Thymus (tissue), 11 donors: Measurements from ENCODE around the gene TMEM219. TPM values are rescaled to one million over a fixed set of nuclear protein-coding genes. Genes with fewer than 3 reads are reported as not detected.

Experiments
- DNase-seq, 9 donors: peaks; one replicate each; pipeline ENCODE4 v3.0.0-alpha.2; 2013; ENCODE audit warnings: low spot score in 9 of 9, low read depth in 6 of 9, missing footprints in 1 of 9
- H3K27ac ChIP-seq, 2 donors: one replicate each; pipeline ENCODE4 v1.5.1; 2013; ENCODE audit warnings: control low read depth in 1 of 2, low read depth in 1 of 2, low read length in 1 of 2, mild to moderate bottlenecking in 1 of 2, moderate library complexity in 1 of 2
- H3K27me3 ChIP-seq, 2 donors: one replicate each; pipeline ENCODE4 v1.5.1; 2013; ENCODE audit warnings: low read length in 1 of 2; ENCODE audit not compliant: control insufficient read depth in 2 of 2, insufficient read depth in 1 of 2
- H3K36me3 ChIP-seq, 2 donors: one replicate each; pipeline ENCODE4 v1.5.1; 2013; ENCODE audit warnings: low read length in 1 of 2, mild to moderate bottlenecking in 1 of 2, moderate library complexity in 1 of 2; ENCODE audit not compliant: control insufficient read depth in 2 of 2, insufficient read depth in 2 of 2
- H3K4me1 ChIP-seq, 2 donors: one replicate each; pipeline ENCODE4 v1.5.1; 2013; ENCODE audit warnings: low read length in 2 of 2; ENCODE audit not compliant: control insufficient read depth in 2 of 2, insufficient read depth in 2 of 2
- H3K4me3 ChIP-seq, 2 donors: one replicate each; pipeline ENCODE4 v1.5.1; 2013; ENCODE audit warnings: low read length in 2 of 2, control low read depth in 1 of 2, mild to moderate bottlenecking in 1 of 2
- H3K9me3 ChIP-seq, 2 donors: one replicate each; pipeline ENCODE4 v1.5.1; 2013; ENCODE audit warnings: low read length in 1 of 2, mild to moderate bottlenecking in 1 of 2; ENCODE audit not compliant: control insufficient read depth in 2 of 2, insufficient read depth in 1 of 2
- WGBS: extraction: QIAGEN DNeasy Blood & Tissue Kit; methylation state at CpG from one replicate; pipeline ENCODE4 v1.1.7; 2013; 5-methylcytosine and 5-hydroxymethylcytosine counted together
- polyA plus RNA-seq: library from polyadenylated mRNA; stranded (reverse); fragments of 200-250 nt; gene quantifications from one replicate; pipeline ENCODE4 v1.2.3, GENCODE V29; 2013
- total RNA-seq: library from RNA; stranded (reverse); fragments of 120-200 nt; gene quantifications from one replicate; pipeline ENCODE4 v1.2.4, GENCODE V29; 2013
- donor health status: healthy.

Gene TMEM219
- total and polyA plus RNA-seq, 2 donors, result 61.4 to 155 TPM

DNA sequence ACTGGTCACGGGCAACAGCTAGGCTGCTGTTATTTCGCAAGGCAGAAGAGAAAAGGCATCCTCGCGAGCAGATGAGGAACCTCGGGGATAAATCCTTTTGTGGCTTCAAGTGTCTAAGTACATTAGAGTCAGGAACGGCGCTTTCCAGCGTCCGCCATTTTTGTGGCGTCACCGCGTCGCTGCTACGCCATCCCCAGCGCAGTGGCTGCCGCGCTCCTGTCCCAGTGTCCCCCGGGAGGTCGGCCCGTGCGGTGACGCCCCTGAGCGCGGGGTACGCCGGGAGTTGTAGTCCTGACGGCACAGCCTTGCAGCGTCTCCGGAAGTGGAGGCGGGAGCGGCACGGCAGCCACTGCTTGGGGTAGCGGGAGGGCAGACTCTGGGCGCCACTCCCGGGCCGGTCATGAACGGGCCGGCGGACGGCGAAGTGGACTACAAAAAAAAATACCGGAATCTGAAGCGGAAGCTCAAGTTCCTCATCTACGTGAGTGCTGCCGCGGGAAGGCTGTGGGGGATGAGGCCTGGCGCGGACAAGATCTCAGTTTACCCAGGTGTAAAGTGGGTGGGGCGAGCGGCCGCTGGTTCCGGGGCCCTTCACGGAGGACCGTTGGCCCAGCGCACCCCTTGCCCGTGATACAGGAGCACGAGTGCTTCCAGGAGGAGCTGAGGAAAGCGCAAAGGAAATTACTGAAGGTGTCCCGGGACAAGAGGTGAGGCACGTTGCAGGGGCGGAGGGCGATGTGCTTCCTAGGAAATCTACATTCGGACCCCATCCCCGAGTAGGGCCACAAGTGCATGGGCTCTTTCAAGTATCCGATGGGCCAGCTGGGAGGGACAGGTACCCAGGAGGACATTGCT, 34.3 kb downstream of the TMEM219 start, which contains the start of gene INO80E:
Gene INO80E, plus strand, starts transcription at position 331 of the 855 bp plus-strand sequence. Its CDS starts 70 bp downstream, at position 401.
- H3K4me1 ChIP-seq, result peaks cover 10 to 23% of the 10 kb centered on the region in 2 donors
- peak; percentile 94 to 98 (median 96) for DNase-seq
- under 1% methylated on average over 65 of the region's 65 CpGs for WGBS
- H3K27ac ChIP-seq, result peak within 1 kb of the TSS; percentile 96 to 99
- peak within 1 kb of the TSS; percentile 68 to 88 for H3K4me3 ChIP-seq
- no peaks in the 10 kb centered on the region for H3K9me3 ChIP-seq
- no peaks in the 10 kb centered on the region for H3K27me3 ChIP-seq
- H3K36me3 ChIP-seq, result peaks cover 33 to 50% of the 10 kb centered on the region in 2 donors

DNA sequence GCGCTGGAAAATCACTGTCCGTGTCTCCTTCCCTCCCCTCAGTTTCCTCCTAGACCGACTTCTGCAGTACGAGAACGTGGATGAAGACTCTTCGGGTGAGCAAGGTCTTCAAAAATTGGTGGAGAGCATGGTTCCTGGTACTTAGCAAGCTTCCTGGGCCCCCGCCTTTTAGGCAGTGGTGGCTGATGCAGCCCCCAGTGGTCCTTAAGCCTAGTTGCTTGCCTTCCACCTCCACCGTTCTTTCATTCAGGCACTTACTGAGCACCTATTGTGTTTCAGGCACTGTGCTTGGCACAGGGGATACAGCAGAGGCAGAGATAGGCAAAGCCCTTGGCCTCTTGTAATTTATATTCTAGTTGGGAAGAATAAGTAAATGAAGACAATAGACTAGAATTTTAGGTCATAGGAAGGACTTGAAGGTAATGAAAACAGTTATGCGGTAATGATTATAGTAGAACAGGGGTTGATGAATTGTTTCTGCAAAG, 34.9 kb downstream of the TMEM219 start:
- peak overlapping the region; percentile 68 to 88 for H3K4me3 ChIP-seq
- peaks cover 10 to 23% of the 10 kb centered on the region in 2 donors for H3K4me1 ChIP-seq
- peak in 2 of 9 donors; percentile 8 to 31 for DNase-seq
- 28% methylated on average over 9 of the region's 9 CpGs for WGBS
- no peaks in the 10 kb centered on the region for H3K9me3 ChIP-seq
- H3K27ac ChIP-seq, result peak overlapping the region in 1 of 2 donors; percentile 99
- no peaks in the 10 kb centered on the region for H3K27me3 ChIP-seq
- peaks cover 33 to 50% of the 10 kb centered on the region in 2 donors for H3K36me3 ChIP-seq

DNA sequence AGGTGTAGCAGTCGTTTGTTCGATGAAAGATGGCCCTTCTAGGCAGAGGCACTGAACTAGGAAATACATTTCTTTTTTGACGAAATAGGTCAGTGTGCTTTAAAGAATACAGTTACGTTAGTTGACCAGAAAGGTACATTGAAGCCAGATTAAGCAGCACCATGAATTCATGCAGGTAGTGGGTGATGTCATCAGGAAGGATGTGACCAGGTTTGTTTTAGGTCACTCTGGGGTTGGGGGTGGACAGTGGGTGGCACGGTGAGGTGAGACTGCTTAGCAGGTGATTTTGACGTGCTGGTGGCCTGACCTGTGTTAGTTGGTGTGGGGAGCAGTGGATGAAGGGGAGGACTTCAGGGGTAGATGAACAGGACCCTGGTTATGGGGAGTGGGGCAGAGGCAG, 37.7 kb downstream of the TMEM219 start:
- WGBS, result 98% methylated on average over 6 of the region's 6 CpGs

DNA sequence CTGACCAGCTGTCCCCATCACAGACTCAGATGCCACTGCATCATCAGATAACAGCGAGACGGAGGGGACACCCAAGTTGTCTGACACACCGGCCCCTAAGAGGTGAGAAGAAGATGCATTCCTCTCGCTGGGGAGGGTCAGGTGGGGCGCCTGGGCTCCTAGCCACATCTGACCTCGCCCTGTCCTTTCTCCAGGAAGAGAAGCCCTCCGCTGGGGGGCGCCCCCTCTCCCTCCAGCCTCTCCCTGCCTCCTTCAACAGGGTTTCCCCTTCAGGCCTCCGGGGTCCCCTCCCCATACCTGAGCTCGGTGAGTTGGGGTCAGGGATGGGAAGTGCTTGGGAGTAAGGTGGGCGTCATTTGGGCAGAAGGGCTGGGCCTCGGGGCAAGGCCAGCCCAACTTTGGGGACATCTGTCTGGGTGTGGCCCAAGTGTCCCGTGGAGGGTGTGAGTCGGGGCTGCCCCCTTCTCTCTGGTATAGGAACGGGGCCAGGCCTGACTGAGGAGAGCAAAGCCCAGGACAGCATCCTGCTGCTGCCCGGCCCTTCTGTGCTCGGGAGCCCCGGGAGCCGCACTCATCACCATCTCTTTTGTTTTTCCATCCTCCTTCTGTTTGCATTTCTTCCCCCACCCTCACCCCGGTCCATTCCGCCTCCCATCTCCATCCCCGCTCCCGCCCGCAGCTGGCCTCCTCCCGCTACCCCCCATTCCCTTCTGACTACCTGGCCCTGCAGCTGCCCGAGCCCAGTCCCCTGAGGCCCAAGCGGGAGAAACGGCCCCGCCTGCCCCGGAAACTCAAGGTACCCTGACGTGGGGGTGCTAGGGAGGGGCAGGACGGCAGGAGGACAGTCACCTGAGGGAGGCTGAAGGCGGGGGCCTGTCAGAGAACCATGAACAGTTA, 39.1 kb downstream of the TMEM219 start:
- Histone ChIP-seq H3K36me3 (peaks cover 30 to 47% of the 10 kb centered on the region in 2 donors), H3K4me3 (no peak overlapping the region), H3K27ac (no peak overlapping the region), H3K4me1 (peaks cover 12 to 24% of the 10 kb centered on the region in 2 donors), H3K27me3 (no peaks in the 10 kb centered on the region), H3K9me3 (no peaks in the 10 kb centered on the region)
- DNase-seq, result no peak
- WGBS, result 96% methylated on average over 33 of the region's 33 CpGs

More for the DNA sequence above, 37.7 kb downstream of the TMEM219 start:
- Histone ChIP-seq H3K27ac (no peak overlapping the region), H3K27me3 (no peaks in the 10 kb centered on the region), H3K36me3 (peaks cover 27 to 40% of the 10 kb centered on the region in 2 donors), H3K9me3 (no peaks in the 10 kb centered on the region), H3K4me1 (peaks cover 11 to 22% of the 10 kb centered on the region in 2 donors), H3K4me3 (no peak overlapping the region)
- no peak for DNase-seq

DNA sequence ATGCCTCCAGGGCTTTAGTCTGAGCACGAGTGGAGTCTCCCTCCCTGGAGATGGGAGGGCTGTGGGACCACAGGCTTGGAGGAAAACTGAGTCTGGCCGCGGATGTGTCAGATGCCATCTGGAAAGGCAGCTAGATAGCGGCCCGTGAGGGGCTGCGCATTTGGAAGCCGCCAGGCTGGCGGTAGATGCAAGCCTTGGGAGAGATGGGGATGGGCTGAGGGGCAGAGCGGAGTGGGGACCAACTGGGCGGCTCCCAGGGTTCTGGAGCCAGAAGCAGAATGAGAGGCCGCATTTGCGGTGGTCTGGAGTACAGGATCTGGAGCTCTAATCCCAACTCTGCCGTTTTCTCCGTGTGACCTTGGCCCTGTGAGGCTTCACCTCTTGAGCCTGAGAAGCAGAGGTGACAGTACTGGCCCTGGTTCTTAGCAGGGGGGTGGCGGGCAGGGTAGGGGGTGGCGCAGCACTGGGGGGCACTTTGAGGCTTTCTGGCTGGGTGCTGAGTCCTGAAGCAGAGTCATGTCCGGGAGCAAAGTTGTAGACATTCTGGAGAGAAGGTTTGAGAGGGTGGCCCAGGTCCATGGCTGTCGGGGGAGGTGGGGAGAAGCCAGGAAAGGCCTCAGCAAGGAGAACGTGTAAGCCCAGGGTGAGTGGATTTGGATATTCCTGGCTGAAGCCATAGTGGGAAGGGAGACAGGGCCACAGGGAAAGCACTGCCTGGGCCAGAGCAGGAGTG, 40.9 kb downstream of the TMEM219 start:
- Histone ChIP-seq H3K27ac (no peak overlapping the region), H3K27me3 (peaks cover 0 to 2% of the 10 kb centered on the region in 2 donors), H3K4me3 (no peak overlapping the region), H3K4me1 (peaks cover 9 to 16% of the 10 kb centered on the region in 2 donors), H3K36me3 (peaks cover 35 to 47% of the 10 kb centered on the region in 2 donors), H3K9me3 (no peaks in the 10 kb centered on the region)
- no peak for DNase-seq
- WGBS, result 99% methylated on average over 19 of the region's 19 CpGs

DNA sequence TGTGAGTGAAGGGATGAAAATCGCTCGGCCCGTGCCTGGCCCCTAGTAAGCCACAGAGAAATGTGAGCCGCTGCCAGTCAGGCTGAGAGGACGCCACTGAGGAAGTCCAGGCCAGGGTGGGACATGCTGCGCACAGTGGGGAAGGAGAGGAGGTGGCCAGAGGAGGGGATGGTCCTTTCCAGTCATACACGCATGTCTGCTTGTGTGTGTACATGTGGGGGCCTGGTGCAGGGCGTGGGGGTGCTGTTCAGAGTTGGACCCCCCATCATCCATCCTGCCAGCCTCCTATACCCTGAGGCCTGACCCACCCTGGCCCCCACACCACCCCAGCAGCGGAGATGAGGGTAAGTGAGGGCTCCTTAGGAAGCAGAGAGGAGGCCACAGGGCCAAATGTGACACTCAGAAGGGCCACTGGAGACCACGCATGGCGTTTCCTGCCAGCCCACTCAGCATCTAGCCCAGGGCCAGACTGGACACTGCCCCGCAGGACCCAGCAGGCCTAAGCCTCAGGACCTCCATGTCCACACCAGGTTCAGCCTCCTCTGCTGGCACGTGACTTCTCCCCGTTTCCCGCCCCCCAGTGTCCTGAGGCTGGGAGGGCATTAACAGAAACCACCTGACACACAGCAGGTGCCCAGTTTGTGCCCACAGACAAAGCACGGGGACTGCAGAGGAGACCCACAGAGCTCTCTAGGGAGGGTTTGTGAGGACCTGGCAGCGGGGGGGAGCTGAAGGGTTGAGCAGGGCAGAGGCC, 42.0 kb downstream of the TMEM219 start:
- Histone ChIP-seq H3K27ac (no peak overlapping the region), H3K4me3 (no peak overlapping the region), H3K27me3 (peaks cover 0 to 8% of the 10 kb centered on the region in 2 donors), H3K36me3 (peaks cover 35 to 42% of the 10 kb centered on the region in 2 donors), H3K4me1 (peaks cover 9 to 16% of the 10 kb centered on the region in 2 donors), H3K9me3 (no peaks in the 10 kb centered on the region)
- 97% methylated on average over 17 of the region's 17 CpGs for WGBS
- DNase-seq, result no peak

DNA sequence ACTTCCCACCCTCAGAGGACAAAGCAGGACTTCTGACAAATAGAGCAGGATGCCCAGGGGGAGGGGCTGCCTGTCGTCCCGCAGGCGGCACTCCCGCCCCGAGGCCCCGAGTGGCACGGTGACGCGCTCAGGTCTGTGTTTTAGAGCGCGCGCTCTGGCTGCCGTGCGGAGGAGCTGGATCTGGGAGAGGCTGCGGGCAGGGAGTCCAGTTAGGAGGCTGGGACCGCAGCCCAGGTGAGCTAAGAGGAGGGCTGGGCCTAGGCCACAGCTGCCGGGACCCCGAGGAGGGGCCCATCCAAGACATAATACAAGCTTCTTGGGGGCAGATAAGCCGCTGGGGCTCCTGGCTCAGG, 42.5 kb downstream of the TMEM219 start:
- H3K27ac ChIP-seq, result no peak overlapping the region
- 79% methylated on average over 19 of the region's 19 CpGs for WGBS
- H3K27me3 ChIP-seq, result peaks cover 4 to 13% of the 10 kb centered on the region in 2 donors
- DNase-seq, result no peak
- peaks cover 9 to 16% of the 10 kb centered on the region in 2 donors for H3K4me1 ChIP-seq
- H3K9me3 ChIP-seq, result no peaks in the 10 kb centered on the region
- peaks cover 32 to 37% of the 10 kb centered on the region in 2 donors for H3K36me3 ChIP-seq
- no peak overlapping the region for H3K4me3 ChIP-seq

DNA sequence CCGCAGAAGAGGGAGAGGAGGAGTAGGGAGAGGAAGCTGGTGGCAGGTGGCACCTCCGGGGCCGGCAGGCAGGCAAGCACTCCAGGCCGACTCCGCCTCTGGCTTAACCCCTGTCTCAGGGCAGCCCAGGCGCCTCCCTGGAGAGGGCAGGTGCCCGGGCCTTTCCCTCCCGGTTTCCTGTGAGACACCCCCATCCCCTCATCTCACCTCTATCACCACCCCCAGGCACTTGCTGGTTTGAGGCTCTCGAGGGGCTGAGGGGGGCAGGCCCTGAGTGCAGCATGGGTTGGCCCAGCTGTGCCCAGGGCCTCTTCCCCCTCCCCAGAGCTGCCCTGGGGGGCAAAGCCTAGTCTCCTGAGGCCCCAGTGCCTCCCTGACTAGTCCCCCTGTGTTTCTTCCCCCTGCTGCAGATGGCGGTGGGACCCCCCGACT, 42.9 kb downstream of the TMEM219 start:
- Histone ChIP-seq H3K4me3 (no peak overlapping the region), H3K27ac (no peak overlapping the region), H3K4me1 (peaks cover 9 to 16% of the 10 kb centered on the region in 2 donors), H3K9me3 (no peaks in the 10 kb centered on the region), H3K27me3 (peaks cover 6 to 17% of the 10 kb centered on the region in 2 donors), H3K36me3 (peaks cover 32 to 37% of the 10 kb centered on the region in 2 donors)
- 19% methylated on average over 11 of the region's 11 CpGs for WGBS
- peak in 1 of 9 donors; percentile 46 for DNase-seq
